Measurements from ENCODE around the gene SAMD13.
A peak's percentile ranks its signal among the peaks of the same experiment; 100 is the strongest.

GRCh38 chr1:84365225-84366221 is 64.0 kb downstream of the SAMD13 start:
- TF ChIP-seq CTCF (IDR thresholded peaks at IDR 0.05) (no peak), NFIC (IDR thresholded peaks at IDR 0.05; ENCODE audit: borderline replicate concordance) (peak; percentile 72; the same call in 1 of the 2 replicates), POLR2AphosphoS5 (IDR thresholded peaks at IDR 0.05; ENCODE audit: low read depth, low read length) (peak; percentile 84; the same call in 1 of the 2 replicates), PBX3 (IDR thresholded peaks at IDR 0.05) (peak; percentile 67), ZBTB33 (IDR thresholded peaks at IDR 0.05; ENCODE audit: borderline replicate concordance, low read depth) (no peak), EZH2phosphoT487 (IDR thresholded peaks at IDR 0.05; ENCODE audit: borderline replicate concordance, low read depth) (no peak), USF2 (IDR thresholded peaks at IDR 0.05; ENCODE audit: borderline replicate concordance, low read depth, low read length) (no peak)

Data from SK-N-SH (cell line).